Hematopoietic multipotent progenitor cell treated with erythropoietin and hydrocortisone succinate and interleukin-3 and kit ligand, for 6 days (in vitro differentiated cells): ENCODE measurements around the gene NELFCD.
"Not testable (repeated sequence)": the region's sequence is repeated elsewhere in the genome, so short reads cannot be mapped to it uniquely, and the experiment has no call there.

Experiments
- DNase-seq: peaks from one replicate; pipeline ENCODE4 v3.0.0-alpha.2; 2015

NELFCD gene

DNA sequence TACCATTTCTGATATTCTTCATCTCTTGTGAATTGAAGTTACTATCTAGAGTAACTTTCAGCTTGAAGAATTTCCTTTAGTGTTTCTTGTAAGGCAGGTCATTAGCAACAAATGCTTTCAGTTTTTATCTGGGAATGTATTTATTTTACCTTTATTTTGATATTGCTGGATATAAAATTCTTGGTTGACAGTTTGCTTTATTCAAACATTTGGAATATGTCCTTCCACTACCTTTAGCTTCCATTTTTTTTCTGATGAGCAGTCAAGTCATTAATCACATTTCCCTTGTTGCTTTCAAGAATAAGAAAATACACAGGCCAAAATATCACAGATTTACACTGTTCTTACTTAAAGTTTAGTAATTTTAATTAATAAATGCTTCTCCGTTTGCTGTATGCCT is 5.7 kb upstream of the NELFCD start:
- no peak for DNase-seq

DNA sequence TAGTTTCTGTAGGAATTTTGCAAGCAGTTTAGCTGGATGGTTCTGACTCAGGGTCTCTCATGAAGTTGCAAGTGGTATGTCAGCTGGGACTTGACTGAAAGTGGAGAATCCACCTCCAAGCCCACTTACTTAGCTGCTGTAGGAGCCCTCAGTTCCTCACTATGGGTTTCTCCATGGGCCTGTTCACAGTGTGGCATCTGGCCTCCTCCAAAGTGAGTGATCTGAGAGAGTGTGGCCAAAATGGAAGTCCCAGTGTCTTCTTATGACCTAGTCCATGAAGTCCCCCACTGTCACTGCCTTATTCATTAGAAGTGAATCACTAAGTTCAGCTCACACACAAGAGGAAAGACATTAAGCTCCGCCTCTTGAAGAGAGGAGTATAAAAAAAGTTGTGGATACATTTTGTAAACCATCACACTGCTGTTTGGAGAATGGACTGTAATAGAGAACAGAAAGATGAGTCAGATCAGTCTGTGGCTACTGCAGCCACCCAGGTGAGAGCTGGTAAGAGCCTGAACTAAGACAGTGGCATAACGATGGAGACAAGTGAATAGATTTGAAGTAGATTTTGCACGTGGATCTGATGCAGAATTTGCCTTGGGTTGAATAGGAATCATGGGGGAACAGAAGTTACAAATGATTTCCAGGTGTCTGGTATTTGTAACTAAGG is 4.9 kb upstream of the NELFCD start:
- DNase-seq, result no peak

DNA sequence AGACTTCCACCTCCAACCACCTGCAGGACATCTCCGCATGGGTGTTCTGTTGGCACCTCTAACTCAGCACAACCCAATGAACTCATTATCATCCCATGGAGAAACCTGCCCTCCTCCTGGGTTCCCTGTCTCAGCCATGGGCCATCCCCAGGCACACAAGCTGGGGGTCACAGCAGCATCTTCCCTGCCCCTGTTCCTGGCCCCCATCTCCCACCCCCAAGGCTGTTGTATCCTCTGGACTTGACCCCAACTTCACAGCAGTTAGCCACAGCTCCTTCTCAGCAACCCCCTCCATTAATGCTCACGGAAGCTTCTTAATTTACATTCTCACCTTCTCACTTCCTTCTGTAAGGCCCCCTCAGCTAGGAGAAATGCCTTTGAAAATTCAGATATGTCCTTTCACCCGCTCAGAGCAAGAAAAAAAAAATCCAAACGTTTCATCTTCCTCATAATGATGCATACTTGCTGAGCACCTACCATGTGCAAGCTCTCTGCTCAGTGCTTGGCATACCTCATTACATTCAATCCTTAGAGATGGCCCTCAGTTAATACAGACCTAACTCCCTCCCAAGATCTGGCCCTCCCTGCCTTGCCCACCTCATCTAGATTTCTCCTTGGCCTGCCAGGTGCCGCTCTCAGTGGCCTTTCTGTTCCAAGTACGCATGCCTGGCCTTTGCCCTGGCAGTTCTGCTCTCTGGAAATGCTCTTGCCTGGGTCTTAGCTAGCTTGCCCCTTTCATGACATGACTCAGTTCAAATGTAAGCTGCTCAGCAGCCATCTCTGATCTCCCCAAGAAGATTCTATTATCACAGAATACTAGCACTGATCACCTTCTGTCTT is 2.5 kb upstream of the NELFCD start:
- no peak for DNase-seq

DNA sequence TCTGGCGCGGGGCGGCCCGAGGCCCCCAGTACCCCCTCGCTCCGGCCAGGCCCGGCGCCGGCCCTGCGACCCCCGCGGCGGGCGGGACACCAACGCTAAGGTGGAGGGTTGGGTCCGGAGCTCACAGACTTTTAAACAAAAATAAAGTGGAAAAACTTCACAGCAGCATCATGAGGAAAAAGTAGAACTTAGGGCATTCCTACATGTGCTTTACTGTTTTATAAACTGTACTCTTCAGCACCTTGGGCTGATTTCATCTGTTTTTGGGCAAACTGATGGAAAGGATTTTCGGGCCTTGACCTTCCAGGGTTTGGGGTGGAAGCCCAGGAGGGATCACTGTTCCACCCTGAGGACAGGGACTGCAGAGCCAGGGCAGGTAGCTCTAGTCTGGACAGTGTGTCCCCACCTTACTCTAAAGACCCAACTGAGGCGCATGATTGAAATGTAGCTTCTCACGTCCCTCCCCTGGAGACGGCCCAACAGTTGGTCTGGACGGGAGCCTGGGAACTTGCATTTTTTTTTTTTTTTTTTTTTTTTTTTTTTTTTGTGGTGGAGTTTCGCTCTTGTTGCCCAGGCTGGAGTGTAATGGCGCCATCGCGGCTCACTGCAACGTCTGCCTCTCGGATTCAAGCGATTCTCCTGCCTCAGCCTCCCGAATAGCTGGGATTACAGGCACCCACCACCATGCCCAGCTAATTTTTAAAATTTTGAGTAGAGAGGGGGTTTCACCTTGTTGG is 740 bp downstream of the NELFCD start:
- DNase-seq, result peak; percentile 59

DNA sequence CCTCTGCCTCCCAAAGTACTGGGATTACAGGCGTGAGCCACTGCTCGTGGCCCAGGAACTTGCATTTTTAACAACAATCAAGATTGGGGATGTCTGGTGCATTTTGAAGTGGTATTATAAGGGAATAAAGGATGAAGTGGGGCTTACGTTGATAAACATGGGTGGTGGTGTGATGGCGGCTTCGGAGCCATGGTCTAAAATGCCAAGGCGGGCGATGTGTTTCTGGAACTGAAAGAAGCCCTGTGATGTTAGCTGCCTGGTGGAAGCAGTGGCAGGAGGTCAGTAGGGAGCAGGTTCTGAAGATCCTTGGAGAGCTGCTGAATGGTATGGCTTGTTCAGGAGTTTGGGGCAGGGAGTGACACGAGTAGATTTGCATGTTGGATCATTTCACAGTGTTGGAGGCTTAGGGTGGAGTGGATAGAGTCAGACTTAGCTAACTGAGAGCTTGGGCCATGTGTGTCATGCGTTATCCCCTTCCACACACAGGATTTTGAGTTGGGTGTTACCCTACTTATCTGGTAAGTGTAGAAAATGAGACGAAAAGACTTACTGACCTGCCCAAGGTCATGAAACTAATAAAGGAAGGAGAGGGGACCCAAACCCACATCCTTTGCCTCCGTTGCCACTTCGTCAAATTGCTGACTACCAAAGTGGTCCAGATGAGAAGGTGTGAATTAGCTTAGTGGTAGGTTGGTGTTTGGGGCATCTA is 1.5 kb downstream of the NELFCD start:
- peak; percentile 86 for DNase-seq

DNA sequence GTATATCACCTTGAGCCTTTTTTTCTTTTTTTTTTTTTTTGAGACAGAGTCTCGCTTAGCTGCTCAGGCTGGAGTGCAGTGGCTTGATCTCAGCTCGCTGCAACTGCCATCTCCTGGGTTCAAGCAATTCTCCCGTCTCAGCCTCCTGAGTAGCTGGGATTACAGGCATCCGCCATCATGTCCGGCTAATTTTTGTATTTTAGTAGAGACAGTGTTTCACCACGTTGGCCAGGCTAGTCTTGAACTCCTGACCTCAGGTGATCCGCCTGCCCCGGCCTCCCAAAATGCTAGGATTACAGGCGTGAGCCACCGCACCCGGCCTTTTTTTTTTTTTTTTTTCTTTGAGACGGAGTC is 2.0 kb downstream of the NELFCD start:
- not testable (repeated sequence) for DNase-seq

DNA sequence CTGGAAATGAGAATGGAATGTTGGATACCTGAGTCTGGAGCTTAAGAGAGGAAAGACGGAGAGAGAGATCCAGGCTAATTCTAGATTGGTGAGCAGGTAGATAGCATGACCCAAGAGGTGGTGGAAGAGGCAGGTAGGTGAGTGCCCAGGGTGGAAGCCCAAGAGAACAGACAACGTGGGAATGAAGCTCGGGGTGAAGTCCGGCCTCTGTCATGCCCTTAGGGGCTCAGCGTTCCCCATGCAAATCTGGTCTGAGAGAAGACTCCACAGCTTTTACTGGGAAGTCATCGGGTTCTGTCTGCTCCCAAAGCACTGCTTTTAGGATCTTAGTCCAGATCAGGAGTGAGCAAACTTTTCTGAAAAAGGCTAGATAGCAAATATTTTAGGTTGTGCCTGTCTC is 3.6 kb downstream of the NELFCD start:
- DNase-seq, result no peak

DNA sequence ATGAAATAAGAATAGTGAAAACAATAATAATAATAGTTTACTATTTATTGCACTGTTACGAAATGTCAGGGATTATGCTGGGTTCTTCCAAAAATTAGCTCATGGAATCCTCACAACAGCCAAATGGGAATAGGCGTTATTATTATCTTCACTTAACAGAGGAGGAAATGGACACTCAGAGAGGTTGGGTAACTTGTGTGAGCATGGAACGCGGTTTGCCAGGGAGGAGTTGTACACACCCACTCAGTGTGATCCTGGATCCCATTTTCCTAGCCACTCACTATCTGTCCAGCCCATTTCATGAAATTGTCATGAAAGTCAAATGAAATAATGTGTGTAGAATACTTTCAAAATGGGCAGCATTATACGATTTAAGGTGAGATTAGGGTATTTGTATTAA is 4.6 kb downstream of the NELFCD start:
- DNase-seq, result no peak

DNA sequence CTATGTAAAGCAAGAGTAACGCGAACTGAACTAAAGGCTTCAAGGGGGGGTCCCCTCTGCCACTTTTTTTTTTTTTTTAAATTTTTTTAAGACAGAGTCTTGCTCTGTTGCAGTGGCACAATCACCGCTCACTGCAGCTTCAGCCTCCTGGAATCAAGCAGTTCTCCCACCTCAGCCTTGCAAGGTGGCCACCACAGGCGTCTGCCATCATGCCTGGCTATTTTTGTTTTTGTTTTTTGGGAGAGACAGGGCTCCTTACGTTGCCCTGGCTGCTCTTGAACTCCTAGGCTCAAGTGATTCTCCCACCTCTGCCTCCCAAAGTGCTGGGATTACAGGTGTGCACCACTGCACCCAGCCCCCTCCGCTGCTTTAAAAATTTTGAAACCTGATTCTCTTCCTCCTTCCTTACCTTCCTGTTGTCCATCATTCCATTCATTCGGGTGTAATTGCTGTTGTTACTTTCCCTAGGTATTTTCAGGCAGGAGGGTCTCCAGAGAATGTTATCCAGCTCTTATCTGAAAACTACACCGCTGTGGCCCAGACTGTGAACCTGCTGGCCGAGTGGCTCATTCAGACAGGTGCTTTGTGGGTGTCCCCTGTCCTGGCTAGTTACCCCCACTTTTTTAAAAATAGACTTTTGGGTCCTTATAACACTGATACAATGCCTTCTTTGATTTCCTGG is 5.4 kb downstream of the NELFCD start:
- DNase-seq, result no peak

DNA sequence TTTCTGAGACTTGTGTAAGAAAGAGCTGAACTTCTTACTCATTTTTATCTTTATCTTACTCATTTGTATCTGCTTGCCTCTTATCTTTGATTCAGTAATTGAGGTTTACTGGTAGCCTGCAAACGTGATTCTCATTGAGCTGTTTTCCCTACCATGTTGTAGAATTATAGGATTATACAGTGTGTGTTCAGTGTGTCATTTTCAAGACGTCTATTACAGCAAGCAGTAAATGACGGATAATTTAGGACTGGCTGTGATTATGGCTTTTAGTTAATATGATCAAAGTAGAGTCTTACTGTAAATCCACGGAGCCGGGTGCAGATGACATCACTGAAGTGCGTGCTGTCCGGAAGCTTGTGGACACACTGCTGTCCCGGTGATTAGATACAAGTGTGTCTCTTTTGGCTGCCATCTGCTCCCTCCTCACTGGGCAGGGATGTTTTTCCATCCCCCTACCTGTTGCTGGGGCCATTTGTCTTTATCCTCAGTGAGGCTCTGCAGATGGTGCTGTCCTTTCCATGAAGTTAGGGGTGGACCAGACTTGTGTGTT is 6.0 kb downstream of the NELFCD start:
- DNase-seq, result no peak

DNA sequence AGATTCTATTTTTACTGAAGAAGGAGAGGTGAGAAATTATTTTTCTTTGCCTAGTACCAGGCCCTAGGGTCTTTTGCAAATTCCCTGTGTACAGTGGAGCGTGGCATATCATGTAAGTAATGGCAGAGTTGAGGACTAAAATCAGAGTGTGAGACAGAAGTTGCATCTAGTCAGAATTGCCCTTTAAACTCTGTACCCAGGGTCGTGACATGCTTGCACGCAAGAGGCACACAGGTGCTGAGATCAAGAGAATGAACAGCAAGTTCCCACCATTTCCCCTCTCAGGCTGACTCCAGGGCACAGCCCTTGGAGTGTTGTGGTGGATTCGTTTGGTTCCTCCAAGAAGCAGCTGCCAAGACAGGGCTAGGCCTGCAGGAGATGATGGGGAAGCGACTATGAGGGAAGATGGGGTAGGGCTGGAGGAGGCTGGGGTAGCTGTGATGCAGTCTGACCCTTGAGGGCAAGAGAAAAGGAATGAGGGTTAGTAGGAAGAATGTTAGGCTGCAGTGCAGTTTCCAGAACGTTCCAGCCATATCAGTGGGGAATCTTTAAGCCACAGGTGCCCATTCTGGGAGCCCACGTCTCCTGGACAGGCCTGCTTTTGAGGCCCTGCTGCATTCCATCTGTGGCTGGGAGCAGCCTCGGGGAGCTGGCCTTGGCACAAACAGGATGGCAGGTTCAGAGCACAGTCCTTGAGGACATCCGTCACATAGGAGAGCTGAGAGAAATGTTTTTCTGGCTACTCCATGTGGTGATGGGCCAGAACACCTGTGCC is 6.9 kb downstream of the NELFCD start:
- no peak for DNase-seq

DNA sequence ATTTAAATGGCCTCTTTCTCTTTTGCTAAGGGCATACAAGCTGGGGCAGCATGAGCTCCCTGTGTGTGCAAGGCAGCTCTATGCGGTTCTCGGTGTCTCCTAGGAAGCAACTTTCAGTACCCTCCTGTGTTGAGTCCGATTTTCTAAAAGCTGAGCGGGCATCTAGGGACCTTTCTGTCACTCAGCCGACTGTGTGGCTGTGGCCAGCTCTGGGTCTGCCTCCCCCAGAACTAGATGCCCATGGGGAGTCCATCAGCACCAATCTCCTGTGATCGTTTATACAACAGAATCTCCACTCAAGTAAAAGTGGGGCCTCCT is 7.5 kb downstream of the NELFCD start:
- no peak for DNase-seq

DNA sequence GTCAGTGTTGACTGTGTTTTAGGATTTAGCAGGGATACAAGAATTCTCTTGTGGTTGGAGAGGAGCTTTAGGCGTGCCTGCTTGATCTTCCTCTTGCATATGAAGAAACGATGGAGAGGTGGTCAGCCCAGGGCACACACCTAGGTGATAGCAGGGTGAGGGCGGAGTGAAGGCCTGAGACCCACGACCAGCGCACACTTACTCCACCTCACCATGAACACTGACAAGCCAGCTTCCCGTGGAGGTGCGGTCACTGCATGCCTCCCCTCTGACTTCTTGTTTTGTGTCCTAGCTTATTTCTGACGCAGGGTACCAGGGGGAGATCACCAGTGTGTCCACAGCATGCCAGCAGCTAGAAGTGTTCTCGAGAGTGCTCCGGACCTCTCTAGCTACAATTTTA is 8.1 kb downstream of the NELFCD start:
- DNase-seq, result no peak

DNA sequence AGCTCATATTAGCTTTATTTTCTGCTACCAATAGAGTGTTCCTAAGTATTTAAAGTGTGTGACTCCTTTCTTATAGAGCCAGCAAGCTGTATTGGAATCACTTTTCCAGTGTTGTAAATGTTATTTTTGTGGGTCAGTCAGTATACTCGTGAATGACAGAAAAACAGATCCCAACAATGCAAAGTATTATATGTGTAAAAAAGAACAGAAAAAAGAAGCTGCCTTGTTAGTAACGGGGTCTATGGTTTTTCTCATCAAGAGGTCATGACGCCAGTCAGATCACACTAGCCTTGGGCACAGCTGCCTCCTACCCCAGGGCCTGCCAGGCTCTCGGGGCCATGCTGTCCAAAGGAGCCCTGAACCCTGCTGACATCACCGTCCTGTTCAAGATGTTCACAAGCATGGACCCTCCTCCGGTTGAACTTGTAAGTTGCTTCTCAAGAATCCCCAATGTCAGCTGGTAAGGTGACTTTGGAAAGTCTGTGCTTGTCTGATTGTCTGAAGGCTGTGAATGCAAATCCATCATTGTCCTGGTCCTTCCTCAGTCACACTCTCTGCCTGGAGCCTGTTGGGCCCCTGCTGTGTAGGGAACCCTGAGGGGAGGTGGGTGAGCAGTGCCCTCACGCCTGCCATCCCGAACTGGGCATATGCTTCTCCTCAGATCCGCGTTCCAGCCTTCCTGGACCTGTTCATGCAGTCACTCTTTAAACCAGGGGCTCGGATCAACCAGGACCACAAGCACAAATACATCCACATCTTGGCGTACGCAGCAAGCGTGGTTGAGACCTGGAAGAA is 9.8 kb downstream of the NELFCD start:
- DNase-seq, result no peak

DNA sequence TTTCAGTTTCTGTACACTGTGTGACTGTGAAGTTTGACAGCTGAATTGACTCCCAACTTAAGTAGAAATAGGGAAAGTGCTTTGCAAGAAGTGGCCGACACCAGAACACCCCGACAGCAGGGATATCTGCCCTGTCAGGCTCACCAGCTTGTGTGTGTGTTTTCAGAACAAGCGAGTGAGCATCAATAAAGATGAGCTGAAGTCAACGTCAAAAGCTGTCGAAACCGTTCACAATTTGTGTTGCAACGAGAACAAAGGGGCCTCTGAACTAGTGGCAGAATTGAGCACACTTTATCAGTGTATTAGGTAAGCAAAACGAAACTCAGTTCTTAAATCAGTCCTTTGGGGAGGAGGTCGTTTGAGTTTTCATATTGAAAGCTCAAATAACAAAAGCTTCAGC is 10.7 kb downstream of the NELFCD start:
- DNase-seq, result no peak

DNA sequence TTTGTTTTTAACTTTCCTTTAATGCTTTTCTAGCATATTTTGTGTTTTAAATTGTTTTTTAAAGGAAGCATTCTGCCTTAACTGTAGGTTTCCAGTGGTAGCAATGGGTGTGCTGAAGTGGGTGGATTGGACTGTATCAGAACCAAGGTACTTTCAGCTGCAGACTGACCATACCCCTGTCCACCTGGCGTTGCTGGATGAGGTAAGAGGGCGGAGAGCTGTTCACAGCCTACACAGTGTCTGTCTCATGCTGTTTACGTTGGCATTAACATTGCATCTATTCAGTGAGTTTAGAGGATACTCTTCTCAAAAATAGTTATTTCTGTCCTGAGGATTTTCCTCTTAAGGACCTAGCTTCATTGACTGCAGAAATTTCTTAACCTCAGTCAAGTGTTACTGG is 11.9 kb downstream of the NELFCD start:
- no peak for DNase-seq

DNA sequence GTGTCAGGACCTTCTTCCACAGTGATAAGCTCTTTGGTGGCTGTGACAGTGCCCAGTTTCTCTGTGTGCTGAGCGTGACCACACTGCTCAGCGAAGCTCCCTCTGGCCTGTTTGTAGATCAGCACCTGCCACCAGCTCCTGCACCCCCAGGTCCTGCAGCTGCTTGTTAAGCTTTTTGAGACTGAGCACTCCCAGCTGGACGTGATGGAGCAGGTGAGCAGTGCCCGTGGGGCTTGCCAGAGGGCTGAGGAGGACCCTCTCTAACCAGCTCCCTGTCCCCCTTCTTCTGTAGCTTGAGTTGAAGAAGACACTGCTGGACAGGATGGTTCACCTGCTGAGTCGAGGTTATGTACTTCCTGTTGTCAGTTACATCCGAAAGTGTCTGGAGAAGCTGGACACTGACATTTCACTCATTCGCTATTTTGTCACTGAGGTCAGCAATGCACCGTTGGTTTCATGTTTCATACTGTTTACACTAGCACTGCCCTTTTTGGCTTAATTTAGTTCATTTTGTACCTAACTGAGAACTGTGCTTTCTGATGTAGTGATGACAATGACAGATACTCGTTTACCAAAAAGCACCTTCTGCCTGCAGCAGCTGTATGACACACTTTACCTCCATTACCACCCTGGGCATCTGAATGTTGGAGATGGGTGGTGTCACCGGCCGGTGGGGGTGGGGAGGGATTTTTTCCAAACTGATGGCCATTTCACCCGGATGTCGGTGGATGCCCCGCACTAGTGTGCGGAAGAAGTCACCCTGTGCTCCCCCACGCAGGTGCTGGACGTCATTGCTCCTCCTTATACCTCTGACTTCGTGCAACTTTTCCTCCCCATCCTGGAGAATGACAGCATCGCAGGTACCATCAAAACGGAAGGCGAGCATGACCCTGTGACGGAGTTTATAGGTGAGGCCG is 12.5 kb downstream of the NELFCD start:
- no peak for DNase-seq

DNA sequence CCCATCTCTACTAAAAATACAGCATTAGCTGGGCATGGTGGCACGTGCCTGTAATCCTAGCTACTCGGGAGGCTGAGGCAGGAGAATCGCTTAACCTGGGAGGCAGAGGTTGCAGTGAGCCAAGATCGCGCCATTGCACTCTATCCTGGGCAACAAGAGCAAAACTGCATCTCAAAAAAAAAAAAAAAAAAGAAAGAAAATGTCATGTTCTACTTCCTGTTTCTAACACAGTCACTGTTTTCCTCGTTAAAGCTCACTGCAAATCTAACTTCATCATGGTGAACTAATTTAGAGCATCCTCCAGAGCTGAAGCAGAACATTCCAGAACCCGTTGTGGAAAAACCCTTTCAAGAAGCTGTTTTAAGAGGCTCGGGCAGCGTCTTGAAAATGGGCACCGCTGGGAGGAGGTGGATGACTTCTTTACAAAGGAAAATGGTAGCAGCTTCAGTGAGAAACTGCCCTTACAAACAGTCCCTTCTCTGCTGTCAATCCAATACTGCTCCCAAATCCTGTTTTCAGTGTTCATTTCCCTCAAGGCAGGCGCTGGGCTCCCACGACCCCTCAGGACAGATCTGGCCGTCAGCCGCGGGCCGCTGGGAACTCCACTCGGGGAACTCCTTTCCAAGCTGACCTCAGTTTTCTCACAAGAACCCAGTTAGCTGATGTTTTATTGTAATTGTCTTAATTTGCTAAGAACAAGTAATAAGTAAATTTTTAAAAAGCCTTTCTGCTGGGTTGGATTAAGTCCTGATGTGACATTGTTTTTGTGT is 13.5 kb downstream of the NELFCD start:
- no peak for DNase-seq
